H1 (cell line): ENCODE results near the gene TNPO3. TPM values are rescaled to one million over a fixed set of nuclear protein-coding genes. Genes with fewer than 3 reads are reported as not detected.

Source experiments
- CTCF ChIA-PET: fragments of 300-600 bp; sonication (Branson Sonifier 250); formaldehyde crosslinking; loops from one replicate; lab custom pipeline; 2021; ENCODE audit not compliant: partially characterized antibody; lab: Charles Lee
- POLR2A ChIA-PET: fragments of 300-600 bp; sonication (Branson Sonifier 250); formaldehyde crosslinking; loops from one replicate; lab custom pipeline; 2021; ENCODE audit warnings: inconsistent platforms; ENCODE audit not compliant: partially characterized antibody; lab: Charles Lee
- DNase-seq, 2 experiments: peaks; one replicate each; pipeline versions ENCODE4 v3.0.0 to v3.0.0-alpha.2; 2010 to 2022; ENCODE audit warnings: low spot score in 2 of 2, low read depth in 1 of 2, mixed read lengths in 1 of 2
- FAIRE-seq: peaks from 2 replicates; lab custom pipeline; 2011; peaks lifted over from hg19 to GRCh38; lab: Jason Lieb, UNC
- H2AFZ ChIP-seq: 2 replicates; pipeline ENCODE4 v1.8.1; 2012; ENCODE audit warnings: low read length, inconsistent platforms
- H2AK5ac ChIP-seq: 2 replicates; pipeline ENCODE4 v1.6.1; 2013; ENCODE audit warnings: low read depth, low read length
- H2BK120ac ChIP-seq: replicated peaks from 2 replicates; pipeline ENCODE3; 2013; ENCODE audit warnings: low read depth, low read length, inconsistent platforms
- H2BK12ac ChIP-seq: 2 replicates; pipeline ENCODE4 v1.6.1; 2013; ENCODE audit warnings: low read depth, low read length
- H2BK15ac ChIP-seq: 2 replicates; pipeline ENCODE4 v1.6.1; 2013; ENCODE audit warnings: low read length
- H2BK20ac ChIP-seq: 2 replicates; pipeline ENCODE4 v1.6.1; 2013; ENCODE audit warnings: low read length
- H2BK5ac ChIP-seq: 2 replicates; pipeline ENCODE4 v1.6.1; 2013; ENCODE audit warnings: low read depth, low read length
- H3K14ac ChIP-seq: 2 replicates; pipeline ENCODE4 v1.6.1; 2013; ENCODE audit warnings: inconsistent platforms; ENCODE audit not compliant: insufficient read length
- H3K18ac ChIP-seq: 2 replicates; pipeline ENCODE4 v1.6.1; 2013; ENCODE audit warnings: low read length; ENCODE audit errors: extremely low read depth
- H3K23ac ChIP-seq: 2 replicates; pipeline ENCODE4 v1.6.1; 2013; ENCODE audit warnings: inconsistent platforms; ENCODE audit not compliant: insufficient read length
- H3K23me2 ChIP-seq: 2 replicates; pipeline ENCODE4 v1.6.1; 2013; ENCODE audit warnings: low read depth, low read length
- H3K27ac ChIP-seq: 2 replicates; pipeline ENCODE4 v1.6.1; 2011; ENCODE audit warnings: low read depth, low read length, inconsistent platforms
- H3K27me3 ChIP-seq, 4 experiments: replicated peaks in 1 of 4; 1 replicate in 1 of 4; 2 replicates in 3 of 4; pipeline versions ENCODE4 v1.6.1 to v1.8.1; 2011 to 2013; ENCODE audit warnings: low read length in 3 of 4, mild to moderate bottlenecking in 3 of 4, inconsistent platforms in 2 of 4, mixed read lengths in 2 of 4, moderate library complexity in 1 of 4; ENCODE audit not compliant: control insufficient read depth in 3 of 4, insufficient read depth in 3 of 4; ENCODE audit errors: extremely low read depth in 1 of 4
- H3K36me3 ChIP-seq, 4 experiments: 2 replicates each; pipeline versions ENCODE4 v1.6.1 to v1.8.1; 2011 to 2013; ENCODE audit warnings: mild to moderate bottlenecking in 4 of 4, low read length in 3 of 4, moderate library complexity in 2 of 4, control low read depth in 1 of 4, inconsistent platforms in 1 of 4; ENCODE audit not compliant: insufficient read depth in 4 of 4, control insufficient read depth in 2 of 4
- H3K4ac ChIP-seq: replicated peaks from 2 replicates; pipeline ENCODE3; 2013; ENCODE audit warnings: low read length, low read depth, mixed read lengths, inconsistent platforms; ENCODE audit not compliant: insufficient read length
- H3K4me1 ChIP-seq, 4 experiments: replicated peaks in 1 of 4; 1 replicate in 1 of 4; 2 replicates in 3 of 4; pipeline versions ENCODE4 v1.6.1 to v1.8.1; 2011 to 2013; ENCODE audit warnings: low read length in 3 of 4, inconsistent platforms in 2 of 4, mixed read lengths in 1 of 4; ENCODE audit not compliant: insufficient read depth in 4 of 4, control insufficient read depth in 3 of 4
- H3K4me2 ChIP-seq, 2 experiments: 2 replicates each; pipeline versions ENCODE4 v1.6.1 to v1.8.1; 2011 to 2013; ENCODE audit warnings: low read depth in 2 of 2, low read length in 2 of 2, control low read depth in 1 of 2, inconsistent platforms in 1 of 2, mild to moderate bottlenecking in 1 of 2; ENCODE audit not compliant: insufficient read depth in 1 of 2
- H3K4me3 ChIP-seq, 4 experiments: fragments of 200-600, 300-600 bp in 1 of 4; sonication (generic), shearing (Covaris generic), sonication (Bioruptor Twin) in 1 of 4; 2 replicates each; pipeline versions ENCODE4 v1.5.1 to v1.8.1; 2011 to 2016; ENCODE audit warnings: low read length in 4 of 4, low read depth in 3 of 4, control low read depth in 2 of 4, inconsistent platforms in 2 of 4, mild to moderate bottlenecking in 2 of 4, mixed read lengths in 1 of 4, moderate library complexity in 1 of 4; ENCODE audit not compliant: insufficient read depth in 2 of 4; ENCODE audit errors: extremely low read depth in 1 of 4
- H3K56ac ChIP-seq: replicated peaks from 2 replicates; pipeline ENCODE3; 2013; ENCODE audit warnings: low read depth, mild to moderate bottlenecking, mixed read lengths, low read length, inconsistent platforms; ENCODE audit not compliant: insufficient read length
- H3K79me1 ChIP-seq: 2 replicates; pipeline ENCODE4 v1.6.1; 2013; ENCODE audit warnings: low read depth, low read length, control low read depth
- H3K79me2 ChIP-seq, 2 experiments: 2 replicates each; pipeline versions ENCODE4 v1.6.1 to v1.8.1; 2012 to 2013; ENCODE audit warnings: low read length in 2 of 2, mild to moderate bottlenecking in 2 of 2, inconsistent platforms in 1 of 2; ENCODE audit not compliant: insufficient read depth in 2 of 2, control insufficient read depth in 1 of 2
- H3K9ac ChIP-seq, 4 experiments: replicated peaks in 1 of 4; 1 replicate in 1 of 4; 2 replicates in 3 of 4; pipeline versions ENCODE4 v1.6.1 to v1.8.1; 2011 to 2013; ENCODE audit warnings: low read depth in 3 of 4, low read length in 3 of 4, control low read depth in 2 of 4, mild to moderate bottlenecking in 2 of 4, moderate library complexity in 2 of 4, inconsistent platforms in 1 of 4; ENCODE audit errors: extremely low read depth in 1 of 4
- H3K9me3 ChIP-seq, 2 experiments: 2 replicates each; pipeline versions ENCODE4 v1.6.1 to v1.8.1; 2012 to 2013; ENCODE audit warnings: mild to moderate bottlenecking in 2 of 2, moderate library complexity in 2 of 2, control low read depth in 1 of 2, inconsistent platforms in 1 of 2, low read depth in 1 of 2, low read length in 1 of 2, mixed read lengths in 1 of 2; ENCODE audit not compliant: insufficient read depth in 2 of 2
- H4K20me1 ChIP-seq, 2 experiments: replicated peaks in 1 of 2; 2 replicates each; pipeline versions ENCODE3 to v1.8.1; 2011 to 2013; ENCODE audit warnings: inconsistent platforms in 2 of 2, low read length in 2 of 2, mild to moderate bottlenecking in 1 of 2; ENCODE audit not compliant: insufficient read depth in 2 of 2, control insufficient read depth in 1 of 2
- H4K5ac ChIP-seq: 2 replicates; pipeline ENCODE4 v1.6.1; 2013; ENCODE audit warnings: low read length, low read depth, mixed read lengths, inconsistent platforms; ENCODE audit not compliant: insufficient read length
- H4K8ac ChIP-seq: 2 replicates; pipeline ENCODE4 v1.8.0; 2013; ENCODE audit warnings: mild to moderate bottlenecking, moderate library complexity, low read length, inconsistent platforms; ENCODE audit not compliant: insufficient read depth; ENCODE audit errors: extremely low read depth
- H4K91ac ChIP-seq: replicated peaks from 2 replicates; pipeline ENCODE3; 2013; ENCODE audit warnings: low read length, mixed read lengths, inconsistent platforms; ENCODE audit not compliant: insufficient read length
- BACH1 ChIP-seq: IDR thresholded peaks from 2 replicates; pipeline ENCODE4 v1.6.1; 2012; ENCODE audit warnings: low read length, improper control_type of control experiment
- CTCF ChIP-seq, 3 experiments: IDR thresholded peaks; 1 replicate in 2 of 3; 2 replicates in 1 of 3; pipeline versions ENCODE4 v1.5.1 to v1.6.1; 2011; ENCODE audit warnings: low read length in 3 of 3, mild to moderate bottlenecking in 3 of 3, inconsistent platforms in 2 of 3, low read depth in 1 of 3, moderate library complexity in 1 of 3; ENCODE audit not compliant: insufficient read depth in 1 of 3; ENCODE audit errors: control extremely low read depth in 1 of 3
- EP300 ChIP-seq, 2 experiments: IDR thresholded peaks; 1 replicate in 1 of 2; 2 replicates in 1 of 2; pipeline ENCODE4 v1.6.1; 2011 to 2012; ENCODE audit warnings: low read depth in 2 of 2, low read length in 2 of 2, mild to moderate bottlenecking in 2 of 2, borderline replicate concordance in 1 of 2, inconsistent platforms in 1 of 2, moderate library complexity in 1 of 2
- EZH2 ChIP-seq: fragments of 200-600 bp; sonication (generic); IDR thresholded peaks from 2 replicates; pipeline ENCODE4 v1.7.1; 2012; ENCODE audit warnings: low read depth, mild to moderate bottlenecking, moderate library complexity, low read length, inconsistent platforms; ENCODE audit not compliant: severe bottlenecking
- GABPA ChIP-seq: IDR thresholded peaks from 2 replicates; pipeline ENCODE4 v1.6.1; 2011; ENCODE audit warnings: mild to moderate bottlenecking, low read length, moderate library complexity, borderline replicate concordance; ENCODE audit not compliant: insufficient read depth
- TAF7 ChIP-seq: optimal IDR thresholded peaks from 2 replicates; pipeline ENCODE3; 2011; ENCODE audit warnings: low read depth, mild to moderate bottlenecking, inconsistent platforms, low read length, moderate library complexity, borderline replicate concordance
- WGBS, 2 experiments: shearing (Covaris generic) in 1 of 2; methylation state at CpG; one replicate each; pipeline versions ENCODE4 v1.1.6 to v1.1.7; 2013 to 2015; ENCODE audit warnings: low lambda C conversion rate in 2 of 2, mixed read lengths in 2 of 2, inconsistent platforms in 1 of 2, low coverage in 1 of 2, missing lambda C conversion rate in 1 of 2; ENCODE audit not compliant: insufficient replicate concordance in 2 of 2, insufficient coverage in 1 of 2, insufficient read length in 1 of 2; ENCODE audit errors: extremely low coverage in 1 of 2, missing lambda C conversion rate in 1 of 2; 5-methylcytosine and 5-hydroxymethylcytosine counted together
- polyA plus RNA-seq, 7 experiments: library from polyadenylated mRNA; depleted of rRNA in 3 of 7; stranded (reverse) in 5 of 7; unstranded in 2 of 7; fragments of >200 nt in 5 of 7; fragments of 200-250 nt in 2 of 7; gene quantifications; 1 replicate in 5 of 7; 2 replicates in 1 of 7; 4 replicates in 1 of 7; pipeline versions ENCODE4 v1.2.1 to v1.2.3, GENCODE V29; 2011 to 2013; ENCODE audit warnings: missing spikeins in 2 of 7, mixed read lengths in 2 of 7
- total RNA-seq: library from RNA; stranded (reverse); fragmentation: NEBNext Ultra II Directional; extraction: Animal tissue kit (Norgen Biotek cat#: 25700); gene quantifications from 2 replicates; pipeline ENCODE4 v1.2.1, GENCODE V29; 2021

TNPO3 gene
- total and polyA plus RNA-seq, 2 of the 8 experiments (the other 6 are each of a cell fraction or from before 2014, with no cell fraction given), result 67.6 to 99.2 TPM

- Histone ChIP-seq H2BK120ac (no peak overlapping the region), H4K20me1 (no peaks in the 10 kb centered on the region), H2AFZ (no peak overlapping the region), H3K9me3 (no peaks in the 10 kb centered on the region), H3K9ac (no peak overlapping the region), H3K4me3 (no peak overlapping the region), H3K36me3 (no peaks in the 10 kb centered on the region), H4K5ac (no peak overlapping the region), H4K8ac (no peak overlapping the region), H2BK12ac (no peak overlapping the region), H3K23me2 (no peaks in the 10 kb centered on the region), H3K79me2 (no peaks in the 10 kb centered on the region), H3K23ac (no peak overlapping the region), H3K14ac (no peak overlapping the region), H3K56ac (no peak overlapping the region), H2AK5ac (no peak overlapping the region), H2BK20ac (no peak overlapping the region), H2BK15ac (no peak overlapping the region), H3K4ac (no peak overlapping the region), H4K91ac (no peak overlapping the region), H3K27me3 (peaks cover 0 to 4% (median 2%) of the 10 kb centered on the region in 4 experiments; a peak in 3 of 7 replicates), H2BK5ac (no peak overlapping the region), H3K27ac (no peak overlapping the region), H3K4me2 (no peak overlapping the region), H3K4me1 (peaks cover 2 to 3% (median 2%) of the 10 kb centered on the region in 4 experiments; a peak in 3 of 7 replicates), H3K18ac (no peak overlapping the region; the same call in 1 of the 2 replicates), H3K79me1 (no peaks in the 10 kb centered on the region)
- POLR2A ChIA-PET, result interaction anchor here (1.7 to 2.5 kb wide), 3 partner anchors 9 to 11 kb away, joined by 3 to 8 read pairs (median 6); no protein-coding TSS in a partner anchor
- DNase-seq (peak in 1 of 2 experiments; percentile 44), FAIRE-seq (no peak)
- WGBS, 2 experiments, result 87% methylated on average over 16 of the region's 16 CpGs; no CpG with 5 or more reads in 1 of the 2 experiments
- CTCF ChIA-PET, result interaction anchor here (0.6 to 4.5 kb wide), 21 partner anchors 8 to 492 kb away, joined by 3 to 32 read pairs (median 4); partner anchors contain the start of gene IRF5
- TF ChIP-seq BACH1, result no peak
- no peak for TF ChIP-seq TAF7
- no peak for TF ChIP-seq EZH2
- no peak for TF ChIP-seq CTCF (IDR thresholded peaks at IDR 0.05; ENCODE audit: control extremely low read depth in 1 of 3, insufficient read depth in 1 of 3, low read depth in 1 of 3, low read length in 3 of 3)
- TF ChIP-seq EP300 (IDR thresholded peaks at IDR 0.05; ENCODE audit: borderline replicate concordance in 1 of 2, low read depth in 2 of 2, low read length in 2 of 2), result no peak
- TF ChIP-seq GABPA, result no peak
Measured at GRCh38 chr7:128922496-128923410, 132.2 kb downstream of the TNPO3 start.
